HPDE6-E6E7 (cell line): ENCODE results near the gene GPC6.
"Not testable (repeated sequence)": the region's sequence is repeated elsewhere in the genome, so short reads cannot be mapped to it uniquely, and the experiment has no call there.

Source experiments
- DNase-seq: peaks from one replicate; pipeline ENCODE4 v3.0.0; 2011; ENCODE audit warnings: missing footprints; ENCODE audit errors: extremely low spot score

GPC6 gene

GRCh38 chr13:94204946-94205345 is 978.3 kb downstream of the GPC6 start:
- DNase-seq = no peak

GRCh38 chr13:94205896-94206295 is 979.3 kb downstream of the GPC6 start:
- no peak for DNase-seq

GRCh38 chr13:94209117-94209516 is 982.5 kb downstream of the GPC6 start:
- no peak for DNase-seq

- not testable (repeated sequence) for DNase-seq
These were observed 983.3 kb downstream of the GPC6 start for GRCh38 chr13:94209913-94210312.

- DNase-seq = no peak
These were observed 984.2 kb downstream of the GPC6 start for GRCh38 chr13:94210816-94211215.

GRCh38 chr13:94212196-94212595 is 985.6 kb downstream of the GPC6 start:
- DNase-seq = no peak

GRCh38 chr13:94214121-94214520 is 987.5 kb downstream of the GPC6 start:
- DNase-seq = no peak

GRCh38 chr13:94214975-94215374 is 988.4 kb downstream of the GPC6 start:
- no peak for DNase-seq

GRCh38 chr13:94216476-94216875 is 989.9 kb downstream of the GPC6 start:
- DNase-seq = no peak

GRCh38 chr13:94217370-94217769 is 990.8 kb downstream of the GPC6 start:
- no peak for DNase-seq

- DNase-seq = no peak
These were observed 991.9 kb downstream of the GPC6 start for GRCh38 chr13:94218537-94218936.

- DNase-seq = no peak
These were observed 992.3 kb downstream of the GPC6 start for GRCh38 chr13:94218951-94219350.

GRCh38 chr13:94224670-94225069 is 998.1 kb downstream of the GPC6 start:
- DNase-seq = no peak

- DNase-seq = no peak
These were observed 1000.8 kb downstream of the GPC6 start for GRCh38 chr13:94227255-94227879.

GRCh38 chr13:94228763-94229162 is 1002.2 kb downstream of the GPC6 start:
- DNase-seq = no peak

GRCh38 chr13:94232161-94232950 is 1005.7 kb downstream of the GPC6 start:
- no peak for DNase-seq

GRCh38 chr13:94232956-94233355 is 1006.3 kb downstream of the GPC6 start:
- no peak for DNase-seq

- peak; percentile 13 for DNase-seq
These were observed 1006.8 kb downstream of the GPC6 start for GRCh38 chr13:94233401-94233800.

GRCh38 chr13:94233837-94234236 is 1007.2 kb downstream of the GPC6 start:
- no peak for DNase-seq

- no peak for DNase-seq
These were observed 1008.1 kb downstream of the GPC6 start for GRCh38 chr13:94234738-94235137.

- DNase-seq = no peak
These were observed 1009.5 kb downstream of the GPC6 start for GRCh38 chr13:94236132-94236531.

GRCh38 chr13:94236872-94237271 is 1010.3 kb downstream of the GPC6 start:
- no peak for DNase-seq

GRCh38 chr13:94239135-94239534 is 1012.5 kb downstream of the GPC6 start:
- no peak for DNase-seq
